WTC11 (cell line): ENCODE results near the gene TMEM140.

ENCODE experiments used
- GABPB1 ChIP-seq: sonication (generic); formaldehyde crosslinking; IDR thresholded peaks from 2 replicates; pipeline ENCODE4 v1.8.1; 2023; ENCODE audit warnings: mild to moderate bottlenecking, missing genetic modification reagents
- NR2C2 ChIP-seq: sonication (generic); formaldehyde crosslinking; IDR thresholded peaks from 2 replicates; pipeline ENCODE4 v1.8.0; 2022; ENCODE audit warnings: mild to moderate bottlenecking, missing genetic modification reagents
- RELA ChIP-seq: sonication (generic); formaldehyde crosslinking; IDR thresholded peaks from 2 replicates; pipeline ENCODE4 v1.8.1; 2022; ENCODE audit warnings: missing genetic modification reagents, mild to moderate bottlenecking, borderline replicate concordance
- ZNF121 ChIP-seq: sonication (generic); formaldehyde crosslinking; IDR thresholded peaks from 2 replicates; pipeline ENCODE4 v1.8.0; 2023; ENCODE audit warnings: missing genetic modification reagents
- TF ChIP-seq, protein P1 (sequence below): sonication (generic); formaldehyde crosslinking; IDR thresholded peaks from 2 replicates; pipeline ENCODE4 v1.8.1; 2023; ENCODE audit warnings: mild to moderate bottlenecking, missing genetic modification reagents
- TF ChIP-seq, protein P2 (sequence below): fragments of 200-600 bp; IDR thresholded peaks from 2 replicates; pipeline ENCODE4 v1.8.0; 2022; ENCODE audit warnings: antibody characterized with exemption
- TF ChIP-seq, protein P3 (sequence below): sonication (generic); formaldehyde crosslinking; IDR thresholded peaks from 2 replicates; pipeline ENCODE4 v1.8.0; 2022; ENCODE audit warnings: mild to moderate bottlenecking, missing genetic modification reagents
- TF ChIP-seq, protein P4 (sequence below): sonication (generic); formaldehyde crosslinking; IDR thresholded peaks from 2 replicates; pipeline ENCODE4 v1.8.1; 2022; ENCODE audit warnings: low read depth, missing genetic modification reagents, borderline replicate concordance
- TF ChIP-seq, protein P5 (sequence below): sonication (generic); formaldehyde crosslinking; IDR thresholded peaks from 2 replicates; pipeline ENCODE4 v1.8.1; 2023; ENCODE audit warnings: mild to moderate bottlenecking, missing genetic modification reagents, borderline replicate concordance
- TF ChIP-seq, protein P6 (sequence below): sonication (generic); formaldehyde crosslinking; IDR thresholded peaks from 2 replicates; pipeline ENCODE4 v1.8.0; 2023; ENCODE audit warnings: missing genetic modification reagents
- TF ChIP-seq, protein P7 (sequence below): sonication (generic); formaldehyde crosslinking; IDR thresholded peaks from 2 replicates; pipeline ENCODE4 v1.8.1; 2022; ENCODE audit warnings: mild to moderate bottlenecking, moderate library complexity, missing genetic modification reagents
- TF ChIP-seq, protein P8 (sequence below): sonication (generic); formaldehyde crosslinking; IDR thresholded peaks from 2 replicates; pipeline ENCODE4 v1.8.1; 2022; ENCODE audit warnings: missing genetic modification reagents, borderline replicate concordance
- TF ChIP-seq, protein P9 (sequence below): fragments of 250-450 bp; sonication (Bioruptor Pico); conservative IDR thresholded peaks from 2 replicates; pipeline ENCODE4 v1.9.0; 2021; ENCODE audit warnings: mild to moderate bottlenecking

DNA sequence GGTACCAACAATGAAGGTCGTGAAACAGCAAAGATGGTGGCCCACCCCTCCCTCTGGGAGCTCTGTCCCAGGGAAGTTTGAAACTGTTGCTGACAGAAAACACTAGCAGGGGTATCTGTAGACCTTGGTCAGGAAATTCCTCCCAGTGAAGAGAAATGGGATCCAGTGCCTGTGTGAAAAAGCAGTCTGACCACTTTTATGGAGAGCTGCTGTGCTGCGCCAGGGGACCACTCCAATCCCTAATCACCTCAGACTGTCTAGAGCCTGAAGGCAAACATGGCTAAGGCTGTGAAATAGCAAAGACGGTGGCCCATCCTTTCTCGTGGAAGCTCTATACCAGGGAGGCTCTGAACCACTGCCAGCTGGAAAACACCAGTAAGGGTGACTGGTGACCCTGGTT lies 38.3 kb upstream of the TMEM140 start:
- TF ChIP-seq ZNF121 (CRISPR knock-in tag) (no peak), GABPB1 (CRISPR knock-in tag) (no peak), RELA (CRISPR knock-in tag) (no peak), NR2C2 (no peak)
- TF ChIP-seq, protein P1, sequence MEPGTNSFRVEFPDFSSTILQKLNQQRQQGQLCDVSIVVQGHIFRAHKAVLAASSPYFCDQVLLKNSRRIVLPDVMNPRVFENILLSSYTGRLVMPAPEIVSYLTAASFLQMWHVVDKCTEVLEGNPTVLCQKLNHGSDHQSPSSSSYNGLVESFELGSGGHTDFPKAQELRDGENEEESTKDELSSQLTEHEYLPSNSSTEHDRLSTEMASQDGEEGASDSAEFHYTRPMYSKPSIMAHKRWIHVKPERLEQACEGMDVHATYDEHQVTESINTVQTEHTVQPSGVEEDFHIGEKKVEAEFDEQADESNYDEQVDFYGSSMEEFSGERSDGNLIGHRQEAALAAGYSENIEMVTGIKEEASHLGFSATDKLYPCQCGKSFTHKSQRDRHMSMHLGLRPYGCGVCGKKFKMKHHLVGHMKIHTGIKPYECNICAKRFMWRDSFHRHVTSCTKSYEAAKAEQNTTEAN: no peak
- TF ChIP-seq, protein P2, sequence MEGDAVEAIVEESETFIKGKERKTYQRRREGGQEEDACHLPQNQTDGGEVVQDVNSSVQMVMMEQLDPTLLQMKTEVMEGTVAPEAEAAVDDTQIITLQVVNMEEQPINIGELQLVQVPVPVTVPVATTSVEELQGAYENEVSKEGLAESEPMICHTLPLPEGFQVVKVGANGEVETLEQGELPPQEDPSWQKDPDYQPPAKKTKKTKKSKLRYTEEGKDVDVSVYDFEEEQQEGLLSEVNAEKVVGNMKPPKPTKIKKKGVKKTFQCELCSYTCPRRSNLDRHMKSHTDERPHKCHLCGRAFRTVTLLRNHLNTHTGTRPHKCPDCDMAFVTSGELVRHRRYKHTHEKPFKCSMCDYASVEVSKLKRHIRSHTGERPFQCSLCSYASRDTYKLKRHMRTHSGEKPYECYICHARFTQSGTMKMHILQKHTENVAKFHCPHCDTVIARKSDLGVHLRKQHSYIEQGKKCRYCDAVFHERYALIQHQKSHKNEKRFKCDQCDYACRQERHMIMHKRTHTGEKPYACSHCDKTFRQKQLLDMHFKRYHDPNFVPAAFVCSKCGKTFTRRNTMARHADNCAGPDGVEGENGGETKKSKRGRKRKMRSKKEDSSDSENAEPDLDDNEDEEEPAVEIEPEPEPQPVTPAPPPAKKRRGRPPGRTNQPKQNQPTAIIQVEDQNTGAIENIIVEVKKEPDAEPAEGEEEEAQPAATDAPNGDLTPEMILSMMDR: no peak
- TF ChIP-seq, protein P3, sequence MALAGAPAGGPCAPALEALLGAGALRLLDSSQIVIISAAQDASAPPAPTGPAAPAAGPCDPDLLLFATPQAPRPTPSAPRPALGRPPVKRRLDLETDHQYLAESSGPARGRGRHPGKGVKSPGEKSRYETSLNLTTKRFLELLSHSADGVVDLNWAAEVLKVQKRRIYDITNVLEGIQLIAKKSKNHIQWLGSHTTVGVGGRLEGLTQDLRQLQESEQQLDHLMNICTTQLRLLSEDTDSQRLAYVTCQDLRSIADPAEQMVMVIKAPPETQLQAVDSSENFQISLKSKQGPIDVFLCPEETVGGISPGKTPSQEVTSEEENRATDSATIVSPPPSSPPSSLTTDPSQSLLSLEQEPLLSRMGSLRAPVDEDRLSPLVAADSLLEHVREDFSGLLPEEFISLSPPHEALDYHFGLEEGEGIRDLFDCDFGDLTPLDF (CRISPR knock-in tag): no peak
- TF ChIP-seq, protein P4, sequence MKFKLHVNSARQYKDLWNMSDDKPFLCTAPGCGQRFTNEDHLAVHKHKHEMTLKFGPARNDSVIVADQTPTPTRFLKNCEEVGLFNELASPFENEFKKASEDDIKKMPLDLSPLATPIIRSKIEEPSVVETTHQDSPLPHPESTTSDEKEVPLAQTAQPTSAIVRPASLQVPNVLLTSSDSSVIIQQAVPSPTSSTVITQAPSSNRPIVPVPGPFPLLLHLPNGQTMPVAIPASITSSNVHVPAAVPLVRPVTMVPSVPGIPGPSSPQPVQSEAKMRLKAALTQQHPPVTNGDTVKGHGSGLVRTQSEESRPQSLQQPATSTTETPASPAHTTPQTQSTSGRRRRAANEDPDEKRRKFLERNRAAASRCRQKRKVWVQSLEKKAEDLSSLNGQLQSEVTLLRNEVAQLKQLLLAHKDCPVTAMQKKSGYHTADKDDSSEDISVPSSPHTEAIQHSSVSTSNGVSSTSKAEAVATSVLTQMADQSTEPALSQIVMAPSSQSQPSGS (CRISPR knock-in tag): no peak
- TF ChIP-seq, protein P5, sequence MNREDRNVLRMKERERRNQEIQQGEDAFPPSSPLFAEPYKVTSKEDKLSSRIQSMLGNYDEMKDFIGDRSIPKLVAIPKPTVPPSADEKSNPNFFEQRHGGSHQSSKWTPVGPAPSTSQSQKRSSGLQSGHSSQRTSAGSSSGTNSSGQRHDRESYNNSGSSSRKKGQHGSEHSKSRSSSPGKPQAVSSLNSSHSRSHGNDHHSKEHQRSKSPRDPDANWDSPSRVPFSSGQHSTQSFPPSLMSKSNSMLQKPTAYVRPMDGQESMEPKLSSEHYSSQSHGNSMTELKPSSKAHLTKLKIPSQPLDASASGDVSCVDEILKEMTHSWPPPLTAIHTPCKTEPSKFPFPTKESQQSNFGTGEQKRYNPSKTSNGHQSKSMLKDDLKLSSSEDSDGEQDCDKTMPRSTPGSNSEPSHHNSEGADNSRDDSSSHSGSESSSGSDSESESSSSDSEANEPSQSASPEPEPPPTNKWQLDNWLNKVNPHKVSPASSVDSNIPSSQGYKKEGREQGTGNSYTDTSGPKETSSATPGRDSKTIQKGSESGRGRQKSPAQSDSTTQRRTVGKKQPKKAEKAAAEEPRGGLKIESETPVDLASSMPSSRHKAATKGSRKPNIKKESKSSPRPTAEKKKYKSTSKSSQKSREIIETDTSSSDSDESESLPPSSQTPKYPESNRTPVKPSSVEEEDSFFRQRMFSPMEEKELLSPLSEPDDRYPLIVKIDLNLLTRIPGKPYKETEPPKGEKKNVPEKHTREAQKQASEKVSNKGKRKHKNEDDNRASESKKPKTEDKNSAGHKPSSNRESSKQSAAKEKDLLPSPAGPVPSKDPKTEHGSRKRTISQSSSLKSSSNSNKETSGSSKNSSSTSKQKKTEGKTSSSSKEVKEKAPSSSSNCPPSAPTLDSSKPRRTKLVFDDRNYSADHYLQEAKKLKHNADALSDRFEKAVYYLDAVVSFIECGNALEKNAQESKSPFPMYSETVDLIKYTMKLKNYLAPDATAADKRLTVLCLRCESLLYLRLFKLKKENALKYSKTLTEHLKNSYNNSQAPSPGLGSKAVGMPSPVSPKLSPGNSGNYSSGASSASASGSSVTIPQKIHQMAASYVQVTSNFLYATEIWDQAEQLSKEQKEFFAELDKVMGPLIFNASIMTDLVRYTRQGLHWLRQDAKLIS (CRISPR knock-in tag): no peak
- TF ChIP-seq, protein P6, sequence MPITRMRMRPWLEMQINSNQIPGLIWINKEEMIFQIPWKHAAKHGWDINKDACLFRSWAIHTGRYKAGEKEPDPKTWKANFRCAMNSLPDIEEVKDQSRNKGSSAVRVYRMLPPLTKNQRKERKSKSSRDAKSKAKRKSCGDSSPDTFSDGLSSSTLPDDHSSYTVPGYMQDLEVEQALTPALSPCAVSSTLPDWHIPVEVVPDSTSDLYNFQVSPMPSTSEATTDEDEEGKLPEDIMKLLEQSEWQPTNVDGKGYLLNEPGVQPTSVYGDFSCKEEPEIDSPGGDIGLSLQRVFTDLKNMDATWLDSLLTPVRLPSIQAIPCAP: no peak
- TF ChIP-seq, protein P7, sequence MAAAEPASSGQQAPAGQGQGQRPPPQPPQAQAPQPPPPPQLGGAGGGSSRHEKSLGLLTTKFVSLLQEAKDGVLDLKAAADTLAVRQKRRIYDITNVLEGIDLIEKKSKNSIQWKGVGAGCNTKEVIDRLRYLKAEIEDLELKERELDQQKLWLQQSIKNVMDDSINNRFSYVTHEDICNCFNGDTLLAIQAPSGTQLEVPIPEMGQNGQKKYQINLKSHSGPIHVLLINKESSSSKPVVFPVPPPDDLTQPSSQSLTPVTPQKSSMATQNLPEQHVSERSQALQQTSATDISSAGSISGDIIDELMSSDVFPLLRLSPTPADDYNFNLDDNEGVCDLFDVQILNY (CRISPR knock-in tag): no peak
- TF ChIP-seq, protein P8, sequence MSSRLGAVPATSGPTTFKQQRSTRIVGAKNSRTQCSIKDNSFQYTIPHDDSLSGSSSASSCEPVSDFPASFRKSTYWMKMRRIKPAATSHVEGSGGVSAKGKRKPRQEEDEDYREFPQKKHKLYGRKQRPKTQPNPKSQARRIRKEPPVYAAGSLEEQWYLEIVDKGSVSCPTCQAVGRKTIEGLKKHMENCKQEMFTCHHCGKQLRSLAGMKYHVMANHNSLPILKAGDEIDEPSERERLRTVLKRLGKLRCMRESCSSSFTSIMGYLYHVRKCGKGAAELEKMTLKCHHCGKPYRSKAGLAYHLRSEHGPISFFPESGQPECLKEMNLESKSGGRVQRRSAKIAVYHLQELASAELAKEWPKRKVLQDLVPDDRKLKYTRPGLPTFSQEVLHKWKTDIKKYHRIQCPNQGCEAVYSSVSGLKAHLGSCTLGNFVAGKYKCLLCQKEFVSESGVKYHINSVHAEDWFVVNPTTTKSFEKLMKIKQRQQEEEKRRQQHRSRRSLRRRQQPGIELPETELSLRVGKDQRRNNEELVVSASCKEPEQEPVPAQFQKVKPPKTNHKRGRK (CRISPR knock-in tag): no peak
- TF ChIP-seq, protein P9, sequence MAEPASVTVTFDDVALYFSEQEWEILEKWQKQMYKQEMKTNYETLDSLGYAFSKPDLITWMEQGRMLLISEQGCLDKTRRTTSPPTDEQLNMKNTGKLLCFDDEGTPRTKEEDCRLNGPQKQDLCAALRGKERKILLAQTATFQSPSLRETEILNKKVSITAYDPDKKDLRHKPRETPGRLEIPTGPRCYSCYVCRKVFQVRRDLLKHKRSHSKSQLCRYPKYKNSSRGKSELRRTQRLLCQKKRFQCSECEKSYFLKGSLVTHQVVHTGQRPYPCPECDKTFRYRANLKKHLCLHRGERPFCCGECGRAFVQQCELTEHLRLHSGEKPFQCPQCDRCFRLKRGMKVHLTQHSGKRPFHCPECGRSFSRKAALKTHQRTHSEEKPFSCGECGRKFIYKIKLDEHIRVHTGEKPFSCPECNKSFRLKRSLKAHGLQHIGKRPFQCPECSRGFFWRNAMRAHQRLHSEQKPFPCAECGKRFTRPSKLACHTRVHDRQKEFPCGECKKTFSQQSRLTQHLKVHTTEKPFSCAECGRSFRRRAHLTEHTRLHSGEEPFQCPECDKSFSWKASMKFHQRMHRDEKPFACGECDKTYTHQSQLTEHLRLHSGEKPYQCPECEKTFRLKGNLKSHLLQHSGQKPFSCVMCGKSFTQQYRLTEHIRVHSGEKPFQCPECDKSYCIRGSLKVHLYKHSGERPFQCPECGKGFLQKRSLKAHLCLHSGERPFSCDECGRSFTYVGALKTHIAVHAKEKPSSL (CRISPR knock-in tag): no peak
